Activated CD8-positive, alpha-beta memory T cell treated with anti-CD3 and anti-CD28 coated beads, Interleukin-2, amount 50 U/mL, for 1 hour (primary cell): ENCODE results near the gene INPP5D.

Source experiments
- DNase-seq: peaks from one replicate; pipeline ENCODE4 v3.0.0-alpha.2; 2020; ENCODE audit errors: extremely low read depth

Gene INPP5D

GRCh38 chr2:233236820-233237589 is 176.9 kb downstream of the INPP5D start:
- no peak for DNase-seq

GRCh38 chr2:233240897-233241296 is 180.8 kb downstream of the INPP5D start:
- no peak for DNase-seq

GRCh38 chr2:233241803-233242202 is 181.7 kb downstream of the INPP5D start:
- no peak for DNase-seq

GRCh38 chr2:233242231-233242927 is 182.2 kb downstream of the INPP5D start:
- no peak for DNase-seq

- no peak for DNase-seq
These were observed 183.2 kb downstream of the INPP5D start for GRCh38 chr2:233243348-233243747.

GRCh38 chr2:233244818-233245217 is 184.7 kb downstream of the INPP5D start:
- no peak for DNase-seq

- DNase-seq = no peak
These were observed 185.3 kb downstream of the INPP5D start for GRCh38 chr2:233245406-233245805.

- DNase-seq = no peak
These were observed 187.0 kb downstream of the INPP5D start for GRCh38 chr2:233247116-233247515.

- DNase-seq = peak; percentile 58
These were observed 187.6 kb downstream of the INPP5D start for GRCh38 chr2:233247744-233248143.

GRCh38 chr2:233248999-233249398 is 188.9 kb downstream of the INPP5D start:
- no peak for DNase-seq

- DNase-seq = no peak
These were observed 190.4 kb downstream of the INPP5D start for GRCh38 chr2:233250568-233250967.

- no peak for DNase-seq
These were observed 190.8 kb downstream of the INPP5D start for GRCh38 chr2:233250985-233251305.

GRCh38 chr2:233251306-233252116 is 191.4 kb downstream of the INPP5D start, which contains the start of gene ATG16L1:
ATG16L1 (plus strand) TSS chr2:233251673; CDS start chr2:233251828, 155 bp downstream.
- peak; percentile 75 for DNase-seq

- DNase-seq = no peak
These were observed 192.1 kb downstream of the INPP5D start for GRCh38 chr2:233252227-233252626.

- DNase-seq = no peak
These were observed 195.0 kb downstream of the INPP5D start for GRCh38 chr2:233255151-233255550.

GRCh38 chr2:233256048-233256447 is 195.9 kb downstream of the INPP5D start:
- DNase-seq = no peak
